Measurements from ENCODE around the gene SAMD1. TPM values are rescaled to one million over a fixed set of nuclear protein-coding genes. Genes with fewer than 3 reads are reported as not detected.

The SAMD1 gene
- polyA plus RNA-seq, 2 of the 4 experiments (the other 2 are of a cell fraction), result 8.4 to 28.9 TPM

GRCh38 chr19:14136509-14137281 is 46.1 kb upstream of the SAMD1 start, which contains the start of gene ASF1B:
TSS of gene ASF1B (minus strand) at chr19:14136589. CDS start at chr19:14136456, 133 bp downstream.
- ATAC-seq (peak; percentile 94 to 95), DNase-seq (ENCODE audit: low read depth in 1 of 2, low spot score in 1 of 2) (peak; percentile 94 to 99), FAIRE-seq (no peak)
- H3K4me2 ChIP-seq, result peak within 1 kb of the TSS; percentile 95
- peak within 1 kb of the TSS; percentile 62 for H3K4me3 ChIP-seq
- no peak for TF ChIP-seq ZFP36 (IDR thresholded peaks at IDR 0.05; ENCODE audit: borderline replicate concordance, partially characterized antibody)
- TF ChIP-seq, protein P1, sequence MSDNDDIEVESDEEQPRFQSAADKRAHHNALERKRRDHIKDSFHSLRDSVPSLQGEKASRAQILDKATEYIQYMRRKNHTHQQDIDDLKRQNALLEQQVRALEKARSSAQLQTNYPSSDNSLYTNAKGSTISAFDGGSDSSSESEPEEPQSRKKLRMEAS (IDR thresholded peaks at IDR 0.05), result peak; percentile 82
- TF ChIP-seq SMC3 (IDR thresholded peaks at IDR 0.05), result 0 out of 3 replicates have a peak, but pooled peaks have one; percentile 15
- no peak for TF ChIP-seq POLR2AphosphoS2 (conservative IDR thresholded peaks at IDR 0.05; ENCODE audit: low read length)
- TF ChIP-seq TFCP2L1 (CRISPR knock-in tag; IDR thresholded peaks at IDR 0.05), result no peak
- peak; percentile 39; the same call in 1 of the 3 replicates for TF ChIP-seq BCL3 (IDR thresholded peaks at IDR 0.05)
- no peak for TF ChIP-seq ZSCAN20 (CRISPR knock-in tag; IDR thresholded peaks at IDR 0.05)
- TF ChIP-seq RFX5 (IDR thresholded peaks at IDR 0.05), result peak; percentile 66
- TF ChIP-seq HOXB5 (CRISPR knock-in tag; IDR thresholded peaks at IDR 0.05), result no peak
- TF ChIP-seq, protein P2, sequence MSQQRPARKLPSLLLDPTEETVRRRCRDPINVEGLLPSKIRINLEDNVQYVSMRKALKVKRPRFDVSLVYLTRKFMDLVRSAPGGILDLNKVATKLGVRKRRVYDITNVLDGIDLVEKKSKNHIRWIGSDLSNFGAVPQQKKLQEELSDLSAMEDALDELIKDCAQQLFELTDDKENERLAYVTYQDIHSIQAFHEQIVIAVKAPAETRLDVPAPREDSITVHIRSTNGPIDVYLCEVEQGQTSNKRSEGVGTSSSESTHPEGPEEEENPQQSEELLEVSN (IDR thresholded peaks at IDR 0.05; ENCODE audit: borderline replicate concordance, low read depth), result peak; percentile 98
- peak; percentile 29 for TF ChIP-seq USF2 (IDR thresholded peaks at IDR 0.05)
- TF ChIP-seq ESRRA (IDR thresholded peaks at IDR 0.05; ENCODE audit: borderline replicate concordance, low read length), result no peak
- peak; percentile 82; the same call in 1 of the 2 replicates for TF ChIP-seq PBX3 (IDR thresholded peaks at IDR 0.05)
- TF ChIP-seq CEBPB (IDR thresholded peaks at IDR 0.05), result no peak
- TF ChIP-seq CTCF (IDR thresholded peaks at IDR 0.05), result peak; percentile 63
- peak; percentile 81 for TF ChIP-seq POLR2A (IDR thresholded peaks at IDR 0.05; ENCODE audit: low read length)
- TF ChIP-seq MAFK (IDR thresholded peaks at IDR 0.05; ENCODE audit: partially characterized antibody), result no peak
- peak; percentile 54 to 81 for TF ChIP-seq RAD21 (conservative IDR thresholded peaks at IDR 0.05 in 1 of 2, IDR thresholded peaks at IDR 0.05 in 1 of 2)
- no peak for TF ChIP-seq FOXS1 (CRISPR knock-in tag; IDR thresholded peaks at IDR 0.05)
- TF ChIP-seq RARB (CRISPR knock-in tag; IDR thresholded peaks at IDR 0.05), result no peak
- no peak for TF ChIP-seq HOXB13 (CRISPR knock-in tag; IDR thresholded peaks at IDR 0.05; ENCODE audit: low read depth)
- TF ChIP-seq NFE2L2 (conservative IDR thresholded peaks at IDR 0.05; ENCODE audit: low read length), result no peak
- TF ChIP-seq EHMT2 (IDR thresholded peaks at IDR 0.05; ENCODE audit: low read depth), result no peak
- TF ChIP-seq MAZ (IDR thresholded peaks at IDR 0.05; ENCODE audit: borderline replicate concordance, low read depth, low read length), result no peak
- TF ChIP-seq, protein P3, sequence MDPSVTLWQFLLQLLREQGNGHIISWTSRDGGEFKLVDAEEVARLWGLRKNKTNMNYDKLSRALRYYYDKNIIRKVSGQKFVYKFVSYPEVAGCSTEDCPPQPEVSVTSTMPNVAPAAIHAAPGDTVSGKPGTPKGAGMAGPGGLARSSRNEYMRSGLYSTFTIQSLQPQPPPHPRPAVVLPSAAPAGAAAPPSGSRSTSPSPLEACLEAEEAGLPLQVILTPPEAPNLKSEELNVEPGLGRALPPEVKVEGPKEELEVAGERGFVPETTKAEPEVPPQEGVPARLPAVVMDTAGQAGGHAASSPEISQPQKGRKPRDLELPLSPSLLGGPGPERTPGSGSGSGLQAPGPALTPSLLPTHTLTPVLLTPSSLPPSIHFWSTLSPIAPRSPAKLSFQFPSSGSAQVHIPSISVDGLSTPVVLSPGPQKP (IDR thresholded peaks at IDR 0.05; ENCODE audit: low read depth, low read length), result no peak
- TF ChIP-seq RNF2 (IDR thresholded peaks at IDR 0.05; ENCODE audit: borderline replicate concordance, low read depth), result no peak
- no peak for TF ChIP-seq JUNB (IDR thresholded peaks at IDR 0.05)
- TF ChIP-seq NPAS2 (CRISPR knock-in tag; IDR thresholded peaks at IDR 0.05; ENCODE audit: borderline replicate concordance), result no peak
- TF ChIP-seq FOSB (CRISPR knock-in tag; IDR thresholded peaks at IDR 0.05), result no peak
- CTCF ChIA-PET, result interaction anchor here (0.6 to 2.5 kb wide), 56 partner anchors 10 to 350 kb away, joined by 3 to 24 read pairs (median 4); partner anchors contain the start of genes ADGRE5, PKN1 and PRKACA
- H3K27ac ChIP-seq, result peak within 1 kb of the TSS; percentile 75 to 93
- POLR2A ChIA-PET, result interaction anchor here (0.5 to 1.0 kb wide), 9 partner anchors 11 to 382 kb away, joined by 3 to 8 read pairs (median 3); partner anchors contain the start of genes DNAJB1, MISP3 and PRKACA
- H3K9me3 ChIP-seq, result no peaks in the 10 kb centered on the region
- peaks cover 11% of the 10 kb centered on the region; the same call in 2 of the 3 replicates for H3K4me1 ChIP-seq
- under 1% methylated on average over 25 of the region's 78 CpGs for WGBS (ENCODE audit: missing lambda C conversion rate)
